ENCODE data around the gene ZIC2.

ZIC2 gene

DNA sequence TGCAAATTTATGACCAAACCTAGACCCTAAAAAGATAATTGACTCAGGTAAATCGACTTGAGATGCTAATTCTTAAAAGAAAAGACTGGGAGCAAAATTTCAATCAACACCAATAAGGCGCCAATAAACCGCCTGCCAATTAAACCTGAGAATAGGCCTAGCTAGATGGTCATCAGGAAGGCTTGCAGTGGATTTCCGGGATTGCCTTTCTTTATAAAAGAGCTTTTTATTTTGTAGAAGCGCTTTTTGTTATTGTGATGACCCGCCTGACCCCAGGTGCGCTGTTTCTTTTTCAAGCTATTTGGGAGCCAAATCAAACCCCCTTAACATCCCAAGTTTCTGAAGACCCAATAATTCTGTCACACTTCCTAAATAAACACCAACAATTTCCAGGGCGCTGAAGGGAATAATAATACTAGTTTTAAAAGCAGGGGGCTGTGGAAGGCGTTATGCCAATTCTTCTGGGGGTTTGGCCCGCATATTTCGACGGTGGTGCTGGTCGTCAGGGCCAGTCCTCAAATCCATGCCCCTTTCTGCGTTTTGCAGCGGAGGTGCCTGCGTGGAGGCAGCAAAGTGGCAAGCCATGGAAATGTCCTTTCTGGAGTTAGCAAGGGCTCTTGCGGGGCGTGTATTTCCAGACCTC, 7.2 kb upstream of the ZIC2 start:
- DNase-seq (ENCODE audit: low spot score), result no peak

DNA sequence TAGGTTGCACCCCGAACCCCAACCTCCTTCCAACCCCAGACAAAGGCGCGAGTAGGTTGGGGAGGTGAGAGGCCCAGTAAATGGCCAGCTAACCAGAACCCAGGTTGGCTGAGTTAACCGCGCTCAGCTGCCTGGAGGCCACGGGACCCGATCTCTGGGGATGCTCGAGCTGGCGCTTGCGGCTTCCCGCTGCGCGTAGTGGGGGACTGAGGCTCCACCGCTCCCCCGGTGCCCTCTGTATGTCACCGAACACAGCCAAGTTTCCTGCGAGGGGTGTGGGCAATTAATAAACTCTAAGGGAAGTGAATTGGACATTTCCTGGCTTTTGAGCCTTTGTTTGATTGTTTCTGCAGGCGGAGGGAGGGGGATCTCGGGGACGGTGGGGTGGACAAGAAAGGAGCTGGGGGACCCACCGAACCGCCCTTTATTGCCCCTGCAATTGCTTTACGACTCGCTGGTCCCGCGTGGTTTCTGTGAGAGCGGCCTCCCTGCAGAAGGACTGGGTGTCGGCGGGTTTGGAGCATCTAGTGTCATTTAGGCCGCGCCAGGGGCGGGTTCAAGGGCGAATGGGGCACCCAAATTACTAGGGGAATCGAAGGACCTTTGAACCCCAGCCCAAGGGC, 6.5 kb upstream of the ZIC2 start:
- no peak for DNase-seq (ENCODE audit: low spot score)

DNA sequence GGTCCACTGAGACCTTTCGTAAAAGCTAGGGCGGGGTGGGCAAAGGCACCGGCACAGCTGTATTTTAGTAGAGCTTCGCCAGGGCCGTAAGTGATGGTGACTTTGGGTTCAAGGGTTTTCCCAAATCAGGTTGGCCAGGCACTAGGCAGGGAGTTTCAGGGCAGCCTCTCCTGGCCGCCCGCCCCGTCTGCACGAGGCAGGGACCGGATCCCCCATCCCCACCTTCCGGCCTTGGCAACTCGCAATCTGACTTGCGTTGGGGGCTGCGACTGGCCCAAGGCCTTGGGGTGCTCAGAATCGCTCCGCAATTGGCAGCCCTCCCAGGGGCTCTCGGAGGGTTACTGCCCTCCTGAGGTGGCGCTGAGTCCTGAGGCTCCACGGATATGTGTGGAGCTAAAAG, 6.0 kb upstream of the ZIC2 start:
- no peak for DNase-seq (ENCODE audit: low spot score)

GRCh38 chr13:99976575-99976974, 5.0 kb upstream of the ZIC2 start:
- no peak for DNase-seq (ENCODE audit: low spot score)

- no peak for DNase-seq (ENCODE audit: low spot score)
These were observed 4.2 kb upstream of the ZIC2 start for GRCh38 chr13:99977334-99977911.

DNA sequence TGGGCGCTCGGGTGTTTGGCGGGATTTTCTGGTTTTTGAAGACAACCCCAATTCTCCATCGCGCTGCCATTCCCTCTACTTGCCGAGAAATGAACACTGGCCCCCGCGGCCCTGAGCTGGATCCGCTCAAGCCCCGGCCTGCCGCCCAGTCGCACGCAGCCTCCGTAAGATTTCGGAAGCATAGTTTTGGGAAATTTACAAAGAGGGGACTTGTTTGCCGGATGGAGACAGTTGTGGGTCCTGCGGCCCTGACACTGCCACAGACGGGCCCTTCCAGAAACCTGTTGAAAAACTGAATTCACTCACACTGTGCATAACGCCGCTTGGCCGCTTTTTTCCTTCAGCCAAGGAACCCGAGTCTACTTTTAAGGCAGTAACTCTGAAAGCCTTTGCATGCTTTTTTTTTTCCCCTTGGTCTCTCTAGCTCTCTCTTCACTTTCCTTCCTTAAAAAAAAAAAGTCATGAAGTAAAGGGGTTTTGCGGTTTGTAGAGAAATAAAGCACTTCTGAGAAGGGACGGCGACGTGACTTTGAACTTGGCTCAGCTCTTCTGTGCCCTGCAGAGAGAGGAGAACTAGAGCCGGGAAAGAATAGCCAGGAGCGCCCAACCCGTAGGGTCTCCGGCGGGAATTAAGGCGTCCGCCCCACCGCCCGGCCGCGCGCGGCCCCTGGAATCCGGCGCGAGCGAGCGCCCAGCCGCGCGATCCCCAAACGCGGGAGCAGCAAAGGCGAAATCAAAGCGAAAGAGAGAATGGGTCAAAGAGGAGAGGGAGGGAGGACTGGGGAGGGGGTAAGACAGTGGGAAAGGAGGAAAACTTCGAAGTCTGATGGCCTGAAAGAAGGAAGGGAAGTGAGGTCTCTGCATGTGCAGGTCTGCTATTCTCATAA, 3.4 kb upstream of the ZIC2 start:
- no peak for DNase-seq (ENCODE audit: low spot score)

DNA sequence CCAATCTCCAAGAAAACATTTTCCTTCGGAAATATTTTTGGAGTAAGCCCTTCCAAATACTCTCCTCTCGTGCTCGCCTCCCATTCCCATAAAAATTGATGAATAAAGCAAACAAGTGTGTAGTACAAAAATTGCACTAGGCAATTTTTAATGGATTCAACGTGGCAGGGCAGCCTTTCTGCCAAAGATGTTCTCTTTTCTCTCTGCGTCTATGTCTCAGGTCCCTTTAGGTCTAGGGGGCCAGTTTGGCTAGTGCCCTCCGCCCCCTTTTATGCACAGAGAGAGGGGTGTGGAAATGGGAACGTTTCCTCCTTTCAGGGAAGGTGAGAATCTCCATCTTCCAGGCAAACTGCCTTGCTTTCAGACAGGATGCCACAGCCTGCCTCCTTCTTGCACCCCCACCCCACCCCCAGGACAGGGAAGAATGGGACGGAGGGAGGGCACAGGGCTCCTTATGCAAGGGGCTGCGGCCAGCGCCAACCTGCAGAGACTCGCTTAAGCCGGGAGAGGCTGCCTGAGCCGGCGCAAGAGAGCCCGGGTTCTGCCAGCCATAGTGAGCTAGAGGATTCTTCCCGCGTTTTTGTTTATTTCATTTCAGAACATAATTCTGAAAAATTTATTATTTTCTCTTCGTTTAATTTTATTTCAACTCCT, 2.7 kb upstream of the ZIC2 start:
- no peak for DNase-seq (ENCODE audit: low spot score)

DNA sequence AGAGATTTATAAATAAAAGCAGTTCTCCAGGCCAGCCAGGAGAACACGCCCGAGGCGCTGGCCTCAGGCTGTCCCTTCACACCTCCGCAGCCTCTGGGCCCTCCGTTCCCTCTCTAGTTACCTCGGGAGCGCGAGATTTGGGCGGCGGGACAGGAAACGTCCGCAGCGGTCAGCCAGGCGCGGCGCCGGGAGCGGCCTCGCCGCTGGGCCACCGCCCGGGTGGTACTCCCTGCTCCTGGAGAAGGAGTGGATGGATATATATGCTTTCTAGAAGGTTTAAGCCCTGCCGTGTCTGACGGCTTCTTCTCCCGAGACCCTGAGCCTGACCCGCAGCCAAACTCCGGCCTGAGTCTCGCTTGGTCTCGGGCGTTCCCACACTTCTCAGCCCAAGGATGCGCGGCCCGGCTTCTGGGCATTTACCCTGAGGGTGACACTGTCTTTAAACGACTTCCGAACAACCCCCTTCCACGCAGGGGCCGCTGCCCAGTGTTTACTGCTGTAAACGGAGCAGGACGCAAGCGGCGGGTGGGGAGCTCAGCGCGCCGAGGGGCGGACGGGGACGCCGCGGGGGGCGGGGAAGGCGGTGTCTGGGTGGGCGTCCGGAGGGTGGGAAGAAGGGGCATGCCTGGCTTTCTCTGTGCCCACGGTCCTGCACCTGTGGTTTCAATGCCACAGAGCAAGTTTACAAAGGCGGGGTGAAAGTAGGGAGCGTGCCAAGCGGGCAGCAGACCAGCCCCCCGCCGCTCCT, 2.0 kb upstream of the ZIC2 start:
- no peak for DNase-seq (ENCODE audit: low spot score)

- peak; percentile 33 for DNase-seq (ENCODE audit: low spot score)
These were observed 1.3 kb upstream of the ZIC2 start for GRCh38 chr13:99980201-99980823.

DNA sequence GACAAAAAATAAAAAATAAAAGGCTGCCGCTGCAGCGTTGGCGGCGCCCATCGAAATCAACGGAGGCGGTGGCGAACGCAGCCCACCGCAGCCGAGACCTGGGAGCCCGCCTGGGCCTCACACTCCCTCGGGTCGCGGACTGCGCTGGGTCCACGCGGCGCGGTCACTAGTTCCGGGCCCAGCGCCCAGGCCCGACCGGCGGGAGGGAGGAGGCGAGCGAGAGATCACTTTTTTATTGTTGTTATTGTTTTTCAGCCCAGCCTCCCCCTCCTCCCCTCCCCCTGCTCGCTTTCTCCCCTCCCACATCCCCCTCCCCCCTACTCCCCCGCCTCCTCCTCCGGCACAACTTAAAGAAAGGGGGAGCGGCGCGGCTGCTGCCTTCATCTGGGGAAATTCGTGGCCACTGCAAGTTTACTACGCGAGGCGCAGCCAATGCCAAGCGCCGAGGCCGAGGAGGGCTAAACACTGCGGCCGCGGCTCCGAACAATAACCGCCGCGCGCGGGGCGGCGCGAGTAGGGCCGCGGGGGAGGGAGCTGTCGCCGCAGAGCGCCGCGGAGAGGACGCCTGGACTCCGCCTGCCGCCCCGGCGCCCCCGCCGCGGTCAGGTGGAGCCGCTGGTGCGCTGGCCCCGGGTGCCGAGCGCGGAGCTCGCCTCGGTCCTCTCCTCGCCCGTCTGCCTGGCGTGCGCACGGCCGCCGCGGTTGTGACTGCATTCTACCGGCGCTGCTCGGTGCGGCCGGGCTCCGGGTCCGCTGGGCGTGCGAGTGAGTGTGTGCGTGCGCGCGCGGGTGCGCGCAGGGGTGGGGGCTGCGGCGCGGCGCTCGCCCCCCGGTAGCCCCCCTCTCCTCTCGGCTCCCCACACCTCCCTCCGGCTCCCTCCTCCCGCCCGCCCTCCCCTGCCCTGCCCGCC, 505 bp upstream of the ZIC2 start:
- DNase-seq (ENCODE audit: low spot score), result no peak

GRCh38 chr13:99982036-99982730, 599 bp downstream of the ZIC2 start:
- no peak for DNase-seq (ENCODE audit: low spot score)

DNA sequence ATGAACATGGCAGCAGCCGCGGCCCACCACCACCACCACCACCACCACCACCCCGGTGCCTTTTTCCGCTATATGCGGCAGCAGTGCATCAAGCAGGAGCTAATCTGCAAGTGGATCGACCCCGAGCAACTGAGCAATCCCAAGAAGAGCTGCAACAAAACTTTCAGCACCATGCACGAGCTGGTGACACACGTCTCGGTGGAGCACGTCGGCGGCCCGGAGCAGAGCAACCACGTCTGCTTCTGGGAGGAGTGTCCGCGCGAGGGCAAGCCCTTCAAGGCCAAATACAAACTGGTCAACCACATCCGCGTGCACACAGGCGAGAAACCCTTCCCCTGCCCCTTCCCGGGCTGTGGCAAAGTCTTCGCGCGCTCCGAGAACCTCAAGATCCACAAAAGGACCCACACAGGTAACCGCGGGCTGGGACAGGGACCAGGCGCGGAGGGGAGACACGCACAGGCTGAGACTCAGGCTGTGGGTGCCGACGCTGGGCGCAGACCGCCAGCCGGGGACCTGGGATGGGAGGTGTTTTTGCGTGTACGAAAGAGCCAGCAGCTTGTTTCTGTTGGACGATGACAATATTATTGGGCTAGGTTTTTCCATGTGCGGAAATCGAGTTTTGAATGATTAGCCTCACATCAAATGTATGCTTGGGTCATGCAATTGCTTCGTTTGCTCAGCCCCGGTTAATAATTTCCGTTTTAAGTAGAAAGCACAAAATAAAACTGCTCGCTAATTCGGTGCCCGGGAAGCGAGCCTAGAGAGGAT, 1.3 kb downstream of the ZIC2 start:
- no peak for DNase-seq (ENCODE audit: low spot score)

DNA sequence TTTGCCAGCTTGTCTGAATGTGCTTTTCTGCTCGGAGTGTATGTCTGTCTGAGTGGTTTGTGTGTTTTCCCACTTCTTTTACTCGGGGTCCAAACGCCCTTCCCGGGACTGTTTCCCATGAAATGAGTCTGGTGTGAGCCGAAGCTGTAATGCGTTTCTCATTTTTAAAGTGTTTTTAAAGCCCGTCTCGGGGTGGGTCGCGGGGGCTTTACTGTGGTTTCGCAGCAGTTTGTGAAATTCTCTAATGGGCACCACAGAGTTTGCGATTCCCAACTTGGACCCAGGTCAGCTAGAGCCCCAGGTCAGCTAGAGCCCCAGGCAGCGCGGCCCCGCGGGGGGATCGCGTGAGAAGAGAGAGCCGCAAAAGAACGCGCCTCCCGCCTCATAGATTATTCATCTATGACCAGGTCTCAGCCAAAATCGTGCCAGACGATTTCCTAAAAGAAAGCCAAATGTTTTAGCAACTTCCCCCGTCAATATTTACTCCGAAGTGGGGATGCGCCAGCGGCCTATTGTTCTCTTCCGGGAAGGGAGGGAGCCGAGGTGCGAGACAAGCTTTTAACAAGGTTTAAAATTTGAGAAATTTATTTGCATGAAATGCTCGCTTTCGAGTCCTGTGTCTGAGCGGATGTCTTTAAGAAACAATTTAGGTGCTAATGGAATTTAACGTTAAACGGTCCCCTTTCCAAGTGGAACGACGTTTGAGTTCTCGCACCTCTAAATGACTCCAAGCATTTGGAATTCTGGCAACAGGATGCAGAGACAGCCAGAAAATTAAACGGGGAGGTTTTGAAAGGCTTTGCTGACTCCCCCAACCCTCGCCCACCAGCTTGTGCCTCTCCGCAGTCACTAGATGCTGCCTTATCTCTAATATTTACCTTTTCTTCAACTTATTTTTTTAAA, 2.2 kb downstream of the ZIC2 start:
- DNase-seq (ENCODE audit: low spot score), result no peak

DNA sequence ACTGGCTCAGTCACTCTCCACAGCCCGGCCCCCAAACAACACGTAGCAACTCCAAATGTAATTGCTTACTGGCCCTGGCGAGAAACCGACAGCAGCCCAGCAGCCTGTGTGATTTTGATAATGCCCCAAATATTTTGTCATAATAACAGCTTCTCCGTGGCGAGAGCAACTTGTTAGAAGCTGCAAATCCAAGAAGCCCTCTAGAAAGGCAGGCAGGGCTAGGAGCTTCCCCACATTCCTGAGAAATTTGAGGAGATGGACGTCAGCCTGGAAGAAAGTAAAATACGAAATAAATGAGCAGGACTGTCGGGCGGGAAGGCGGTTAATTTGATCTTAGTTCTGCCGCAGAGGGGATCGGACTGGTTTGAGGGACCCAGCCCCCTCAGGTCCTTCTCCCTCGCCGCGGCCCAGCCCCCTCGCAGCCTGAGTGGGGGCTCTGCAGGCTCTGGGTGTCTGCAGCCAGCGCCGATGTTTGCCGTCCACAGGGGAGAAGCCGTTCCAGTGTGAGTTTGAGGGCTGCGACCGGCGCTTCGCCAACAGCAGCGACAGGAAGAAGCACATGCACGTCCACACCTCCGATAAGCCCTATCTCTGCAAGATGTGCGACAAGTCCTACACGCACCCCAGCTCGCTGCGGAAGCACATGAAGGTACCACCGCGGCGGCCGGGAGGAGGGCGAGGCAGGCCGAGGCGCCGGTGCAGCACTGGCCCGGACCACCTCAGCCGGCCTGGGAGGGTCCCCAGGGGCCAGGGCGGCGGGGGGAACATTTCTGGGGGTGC, 3.1 kb downstream of the ZIC2 start:
- no peak for DNase-seq (ENCODE audit: low spot score)

- no peak for DNase-seq (ENCODE audit: low spot score)
These were observed 3.8 kb downstream of the ZIC2 start for GRCh38 chr13:99985241-99985874.

DNA sequence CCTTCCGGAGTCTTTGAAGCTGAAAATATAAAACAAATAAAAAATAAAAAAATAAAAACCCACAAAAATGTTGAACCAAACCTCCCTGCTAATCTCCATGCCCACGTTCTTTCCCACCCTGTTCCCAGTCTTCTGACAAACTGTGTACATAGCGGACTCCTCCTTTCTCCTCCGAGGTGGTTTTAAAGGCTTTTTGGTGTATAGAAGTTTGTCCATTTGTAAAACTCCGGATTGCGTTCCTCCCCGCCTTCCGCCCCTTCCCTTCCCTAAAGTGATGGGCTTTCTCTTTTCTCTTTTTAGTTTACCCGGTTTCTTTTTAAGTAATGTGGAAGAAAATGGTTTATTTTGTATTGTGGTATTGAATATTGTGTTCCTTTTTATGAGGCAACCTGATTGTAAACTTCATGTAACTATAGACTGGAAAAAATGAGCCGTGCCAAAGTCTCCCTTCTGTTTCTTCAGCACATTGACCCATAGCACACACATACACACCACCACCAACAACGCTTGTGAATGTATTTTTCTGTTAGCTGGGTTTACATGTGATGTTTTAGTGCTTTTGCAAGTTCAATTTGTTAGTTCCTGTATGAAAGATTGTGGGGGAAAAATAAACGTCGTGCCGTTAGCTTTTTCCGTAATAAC, 4.4 kb downstream of the ZIC2 start:
- no peak for DNase-seq (ENCODE audit: low spot score)
